Measurements from ENCODE around the gene PPME1.

Gene PPME1

DNA sequence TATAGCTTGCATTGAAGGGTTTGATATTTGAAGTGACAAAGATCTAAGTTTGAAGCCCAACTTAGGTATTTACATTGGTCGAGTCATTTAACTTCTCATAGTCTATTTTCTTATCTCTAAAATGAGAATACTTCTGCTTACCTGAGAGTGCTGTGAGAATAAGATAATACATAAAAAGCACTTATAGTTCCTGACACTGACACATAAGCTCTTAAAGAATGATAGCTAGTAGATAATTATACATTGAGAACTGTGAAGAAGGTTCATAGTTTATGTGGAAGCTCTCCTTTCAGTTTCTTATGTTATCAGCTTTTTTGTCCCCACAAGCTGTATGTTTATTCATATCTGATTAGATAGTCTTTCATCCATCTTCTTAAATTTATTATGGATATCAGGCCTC is 4.8 kb downstream of the PPME1 start:
- DNase-seq (ENCODE audit: low read depth in 2 of 2), result no peak
- no peak overlapping the region for H3K4me3 ChIP-seq (replicated peaks in 1 of 2; ENCODE audit: low read depth in 2 of 2, low read length in 2 of 2)

DNA sequence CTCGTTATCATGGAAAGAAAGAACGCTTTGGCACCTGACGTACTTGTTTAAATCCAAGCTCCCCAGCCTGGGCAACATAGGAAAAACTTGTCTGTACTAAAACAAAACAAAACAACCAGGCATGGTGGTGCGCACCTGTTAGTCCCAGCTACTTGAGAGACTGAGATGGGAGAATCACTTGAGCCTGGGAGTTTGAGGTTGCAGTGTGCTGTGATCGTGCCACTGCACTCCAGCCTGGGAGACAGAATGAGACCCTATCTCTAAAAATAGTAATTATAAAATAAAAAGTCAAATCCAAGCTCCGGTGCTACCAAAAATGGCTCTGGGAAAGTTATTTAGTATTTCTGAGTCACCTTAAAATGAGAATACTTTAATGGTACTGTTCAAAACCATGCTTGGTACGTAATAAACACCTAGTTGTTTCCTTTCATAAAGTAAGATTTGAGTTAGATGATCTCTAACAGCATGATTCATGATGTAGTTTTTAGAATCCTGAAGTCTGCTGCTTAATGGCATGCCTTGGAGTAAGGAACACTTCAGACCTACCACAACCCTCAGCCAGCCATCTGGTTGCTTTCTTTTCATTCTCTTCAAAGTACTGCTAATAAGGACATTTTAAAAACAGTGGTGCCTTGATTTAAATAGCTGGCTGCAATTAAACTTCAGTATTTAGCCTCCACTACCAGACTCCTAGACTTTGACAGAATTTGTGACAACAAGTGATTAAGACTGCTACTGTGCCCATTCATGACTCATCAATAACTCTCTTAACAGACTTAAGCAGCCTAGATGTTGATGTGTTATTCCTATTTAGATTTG is 8.4 kb downstream of the PPME1 start:
- TF ChIP-seq, protein P1, sequence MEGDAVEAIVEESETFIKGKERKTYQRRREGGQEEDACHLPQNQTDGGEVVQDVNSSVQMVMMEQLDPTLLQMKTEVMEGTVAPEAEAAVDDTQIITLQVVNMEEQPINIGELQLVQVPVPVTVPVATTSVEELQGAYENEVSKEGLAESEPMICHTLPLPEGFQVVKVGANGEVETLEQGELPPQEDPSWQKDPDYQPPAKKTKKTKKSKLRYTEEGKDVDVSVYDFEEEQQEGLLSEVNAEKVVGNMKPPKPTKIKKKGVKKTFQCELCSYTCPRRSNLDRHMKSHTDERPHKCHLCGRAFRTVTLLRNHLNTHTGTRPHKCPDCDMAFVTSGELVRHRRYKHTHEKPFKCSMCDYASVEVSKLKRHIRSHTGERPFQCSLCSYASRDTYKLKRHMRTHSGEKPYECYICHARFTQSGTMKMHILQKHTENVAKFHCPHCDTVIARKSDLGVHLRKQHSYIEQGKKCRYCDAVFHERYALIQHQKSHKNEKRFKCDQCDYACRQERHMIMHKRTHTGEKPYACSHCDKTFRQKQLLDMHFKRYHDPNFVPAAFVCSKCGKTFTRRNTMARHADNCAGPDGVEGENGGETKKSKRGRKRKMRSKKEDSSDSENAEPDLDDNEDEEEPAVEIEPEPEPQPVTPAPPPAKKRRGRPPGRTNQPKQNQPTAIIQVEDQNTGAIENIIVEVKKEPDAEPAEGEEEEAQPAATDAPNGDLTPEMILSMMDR (IDR thresholded peaks at IDR 0.05; ENCODE audit: low read depth, low read length), result no peak
- DNase-seq (ENCODE audit: low read depth in 2 of 2), result peak in 1 of 2 donors; percentile 29

More for the DNA sequence above, 4.8 kb downstream of the PPME1 start:
- TF ChIP-seq, protein P1 (IDR thresholded peaks at IDR 0.05; ENCODE audit: low read depth, low read length), result no peak

DNA sequence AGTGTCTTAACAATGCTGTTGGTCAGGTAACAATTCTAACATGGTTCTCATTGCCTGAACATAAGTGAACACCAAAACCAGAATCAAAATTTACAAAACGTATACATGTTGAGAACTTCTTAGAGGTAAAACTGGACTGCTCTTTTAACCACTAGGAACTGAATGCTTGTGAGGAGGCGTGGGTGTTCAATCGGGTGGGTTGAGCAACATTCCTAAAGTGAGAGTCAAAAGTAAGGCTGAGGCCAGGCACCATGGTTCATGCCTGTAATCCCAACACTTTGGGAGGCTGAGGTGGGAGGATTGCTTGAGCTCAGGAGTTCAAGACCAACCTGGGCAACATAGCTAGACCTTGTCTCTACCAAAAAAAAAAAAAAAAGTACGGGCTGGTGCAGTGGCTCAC is 11.5 kb downstream of the PPME1 start:
- H3K4me3 ChIP-seq (replicated peaks in 1 of 2; ENCODE audit: low read depth in 2 of 2, low read length in 2 of 2), result no peak overlapping the region
- DNase-seq (ENCODE audit: low read depth in 2 of 2), result peak in 1 of 2 donors; percentile 24

More for the DNA sequence above, 8.4 kb downstream of the PPME1 start:
- no peak overlapping the region for H3K4me3 ChIP-seq (replicated peaks in 1 of 2; ENCODE audit: low read depth in 2 of 2, low read length in 2 of 2)

DNA sequence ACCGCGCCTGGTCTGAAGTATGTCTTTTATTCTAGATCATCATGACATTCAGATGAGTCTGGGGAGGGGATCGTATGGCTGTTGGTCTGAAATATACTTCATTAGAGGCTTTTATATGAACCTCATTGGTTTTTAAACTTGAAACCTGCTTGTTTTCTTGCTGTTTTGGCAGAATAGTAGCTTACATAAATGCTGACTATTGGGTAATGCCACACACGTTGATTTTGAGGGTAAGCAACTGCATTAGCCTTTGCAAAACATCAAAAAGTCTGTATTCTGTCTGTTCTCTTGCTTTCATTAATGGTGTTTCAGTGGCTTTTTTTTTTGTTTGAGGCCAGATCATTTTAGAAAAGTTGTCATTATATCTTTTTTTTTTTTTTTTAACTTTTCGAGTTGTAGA is 14.2 kb downstream of the PPME1 start:
- TF ChIP-seq, protein P1 (IDR thresholded peaks at IDR 0.05; ENCODE audit: low read depth, low read length), result no peak
- DNase-seq (ENCODE audit: low read depth in 2 of 2), result no peak
- no peak overlapping the region for H3K4me3 ChIP-seq (replicated peaks in 1 of 2; ENCODE audit: low read depth in 2 of 2, low read length in 2 of 2)

More for the DNA sequence above, 11.5 kb downstream of the PPME1 start:
- TF ChIP-seq, protein P1 (IDR thresholded peaks at IDR 0.05; ENCODE audit: low read depth, low read length), result no peak

DNA sequence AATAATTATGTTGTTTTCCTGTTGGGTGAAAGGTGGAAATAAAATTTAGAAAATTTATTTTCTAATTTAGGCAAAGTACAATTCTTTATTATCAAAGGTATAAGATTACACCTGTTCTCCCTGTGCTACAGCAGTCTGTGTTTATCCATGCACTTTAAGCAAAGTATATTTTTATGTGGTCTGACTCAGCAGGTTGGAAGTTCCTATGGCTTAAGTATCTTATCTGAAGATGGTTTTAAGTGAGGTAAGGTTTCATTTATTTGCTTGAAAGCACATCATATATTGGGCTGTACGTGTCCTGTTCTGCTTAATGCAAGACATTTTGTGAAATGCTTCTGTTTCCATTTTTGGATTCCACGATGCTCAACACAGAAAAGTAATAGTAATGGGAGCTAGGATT is 14.6 kb downstream of the PPME1 start:
- DNase-seq (ENCODE audit: low read depth in 2 of 2), result peak in 1 of 2 donors; percentile 27
- TF ChIP-seq, protein P1 (IDR thresholded peaks at IDR 0.05; ENCODE audit: low read depth, low read length), result no peak
- no peak overlapping the region for H3K4me3 ChIP-seq (replicated peaks in 1 of 2; ENCODE audit: low read depth in 2 of 2, low read length in 2 of 2)

DNA sequence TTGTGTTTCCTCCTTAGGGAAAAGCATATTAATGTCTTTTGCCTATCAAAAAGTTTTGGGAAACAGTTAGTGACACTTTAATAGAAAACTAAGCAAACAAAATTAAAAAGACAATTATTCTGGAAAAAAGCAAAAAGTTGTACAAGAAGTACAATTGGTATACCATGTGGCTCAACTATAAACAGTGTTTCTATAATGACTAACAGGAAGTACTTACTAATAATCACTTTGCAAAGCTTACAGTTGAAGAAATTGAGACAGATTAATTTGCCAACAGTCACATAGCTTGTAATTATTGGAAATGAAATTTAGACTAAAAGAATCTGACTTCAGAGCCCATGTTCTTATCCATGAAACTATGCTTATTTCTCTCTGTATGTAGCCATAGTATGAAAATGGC is 24.7 kb downstream of the PPME1 start:
- TF ChIP-seq, protein P1 (IDR thresholded peaks at IDR 0.05; ENCODE audit: low read depth, low read length), result no peak
- peak in 1 of 2 donors; percentile 31 for DNase-seq (ENCODE audit: low read depth in 2 of 2)
- no peak overlapping the region for H3K4me3 ChIP-seq (replicated peaks in 1 of 2; ENCODE audit: low read depth in 2 of 2, low read length in 2 of 2)

Measured in cardiac fibroblast (primary cell).